NCI-H2227 treated with DMSO at 0.1 percent for 48 hours (cell line): ENCODE results near the gene NFKBIL1.

Experiments
- DNase-seq: peaks from one replicate; lab custom pipeline; 2025; lab: John Stamatoyannopoulos, UW

NFKBIL1 gene

GRCh38 chr6:31559958-31560696 lies 12.7 kb downstream of the NFKBIL1 start:
- DNase-seq, result no peak

GRCh38 chr6:31560697-31561058 lies 13.3 kb downstream of the NFKBIL1 start:
- no peak for DNase-seq

- no peak for DNase-seq
Measured at GRCh38 chr6:31567531-31568370, 20.3 kb downstream of the NFKBIL1 start.

- no peak for DNase-seq
Measured at GRCh38 chr6:31568537-31568961, 21.1 kb downstream of the NFKBIL1 start.

- DNase-seq, result no peak
Measured at GRCh38 chr6:31569861-31570536, 22.6 kb downstream of the NFKBIL1 start.

GRCh38 chr6:31572041-31572911 lies 24.9 kb downstream of the NFKBIL1 start, which contains the start of gene LTA:
Gene LTA (plus strand): TSS chr6:31572289. CDS start chr6:31572743, 454 bp downstream.
- no peak for DNase-seq

GRCh38 chr6:31573239-31574105 lies 26.1 kb downstream of the NFKBIL1 start:
- DNase-seq, result no peak

- DNase-seq, result no peak
Measured at GRCh38 chr6:31574106-31575061, 27.0 kb downstream of the NFKBIL1 start.

- no peak for DNase-seq
Measured at GRCh38 chr6:31575335-31575901, 28.0 kb downstream of the NFKBIL1 start, which contains the start of gene TNF. Gene TNF (plus strand): TSS chr6:31575565. CDS start chr6:31575742, 177 bp downstream.

GRCh38 chr6:31575952-31576685 lies 28.7 kb downstream of the NFKBIL1 start:
- DNase-seq, result no peak

- DNase-seq, result no peak
Measured at GRCh38 chr6:31576897-31577578, 29.6 kb downstream of the NFKBIL1 start.

GRCh38 chr6:31577579-31577966 lies 30.2 kb downstream of the NFKBIL1 start:
- DNase-seq, result no peak

GRCh38 chr6:31578184-31579118 lies 31.0 kb downstream of the NFKBIL1 start:
- no peak for DNase-seq

- no peak for DNase-seq
Measured at GRCh38 chr6:31579119-31579505, 31.7 kb downstream of the NFKBIL1 start.

GRCh38 chr6:31579546-31580437 lies 32.4 kb downstream of the NFKBIL1 start:
- DNase-seq, result no peak

GRCh38 chr6:31580438-31580740 lies 33.0 kb downstream of the NFKBIL1 start:
- DNase-seq, result no peak
